ENCODE data around the gene MTHFD1.

DNA sequence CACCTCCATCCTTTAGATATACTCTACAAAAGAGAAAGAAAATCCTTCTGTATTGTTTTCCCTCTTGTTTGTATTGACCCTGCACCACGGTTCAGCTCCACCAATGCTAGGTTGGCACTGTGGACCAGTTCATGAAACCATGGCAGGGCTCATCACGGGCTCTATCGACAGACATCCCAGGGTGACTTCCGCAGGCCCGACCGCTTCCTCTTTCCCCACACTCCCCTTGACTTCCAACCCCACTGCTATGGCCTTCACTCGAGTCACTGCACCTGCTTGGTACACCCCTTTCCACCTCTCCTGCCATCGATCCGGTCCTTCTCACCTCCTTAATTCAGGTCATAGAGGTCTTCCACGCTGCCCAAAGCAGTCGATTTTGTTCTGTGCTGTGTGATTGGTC lies 56.0 kb downstream of the MTHFD1 start:
- no peak for TF ChIP-seq SIN3A (IDR thresholded peaks at IDR 0.05; ENCODE audit: borderline replicate concordance, insufficient read depth, low read length)
- no peak for TF ChIP-seq POLR2AphosphoS5 (IDR thresholded peaks at IDR 0.05; ENCODE audit: low read depth, low read length)
- TF ChIP-seq, protein P1, sequence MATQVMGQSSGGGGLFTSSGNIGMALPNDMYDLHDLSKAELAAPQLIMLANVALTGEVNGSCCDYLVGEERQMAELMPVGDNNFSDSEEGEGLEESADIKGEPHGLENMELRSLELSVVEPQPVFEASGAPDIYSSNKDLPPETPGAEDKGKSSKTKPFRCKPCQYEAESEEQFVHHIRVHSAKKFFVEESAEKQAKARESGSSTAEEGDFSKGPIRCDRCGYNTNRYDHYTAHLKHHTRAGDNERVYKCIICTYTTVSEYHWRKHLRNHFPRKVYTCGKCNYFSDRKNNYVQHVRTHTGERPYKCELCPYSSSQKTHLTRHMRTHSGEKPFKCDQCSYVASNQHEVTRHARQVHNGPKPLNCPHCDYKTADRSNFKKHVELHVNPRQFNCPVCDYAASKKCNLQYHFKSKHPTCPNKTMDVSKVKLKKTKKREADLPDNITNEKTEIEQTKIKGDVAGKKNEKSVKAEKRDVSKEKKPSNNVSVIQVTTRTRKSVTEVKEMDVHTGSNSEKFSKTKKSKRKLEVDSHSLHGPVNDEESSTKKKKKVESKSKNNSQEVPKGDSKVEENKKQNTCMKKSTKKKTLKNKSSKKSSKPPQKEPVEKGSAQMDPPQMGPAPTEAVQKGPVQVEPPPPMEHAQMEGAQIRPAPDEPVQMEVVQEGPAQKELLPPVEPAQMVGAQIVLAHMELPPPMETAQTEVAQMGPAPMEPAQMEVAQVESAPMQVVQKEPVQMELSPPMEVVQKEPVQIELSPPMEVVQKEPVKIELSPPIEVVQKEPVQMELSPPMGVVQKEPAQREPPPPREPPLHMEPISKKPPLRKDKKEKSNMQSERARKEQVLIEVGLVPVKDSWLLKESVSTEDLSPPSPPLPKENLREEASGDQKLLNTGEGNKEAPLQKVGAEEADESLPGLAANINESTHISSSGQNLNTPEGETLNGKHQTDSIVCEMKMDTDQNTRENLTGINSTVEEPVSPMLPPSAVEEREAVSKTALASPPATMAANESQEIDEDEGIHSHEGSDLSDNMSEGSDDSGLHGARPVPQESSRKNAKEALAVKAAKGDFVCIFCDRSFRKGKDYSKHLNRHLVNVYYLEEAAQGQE (IDR thresholded peaks at IDR 0.05; ENCODE audit: insufficient read depth in 1 of 2, low read depth in 2 of 2, low read length in 2 of 2), result no peak
- no peak for TF ChIP-seq TAF1 (IDR thresholded peaks at IDR 0.05; ENCODE audit: borderline replicate concordance, insufficient read depth, low read length)
